Activated T-cell treated with anti-CD3 and anti-CD28 coated beads for 1 hour (primary cell): ENCODE results near the gene CLNS1A.
"Not testable (repeated sequence)": the region's sequence is repeated elsewhere in the genome, so short reads cannot be mapped to it uniquely, and the experiment has no call there.

Experiments
- DNase-seq: peaks from one replicate; pipeline ENCODE4 v3.0.0-alpha.2; 2020; ENCODE audit warnings: low read depth

Gene CLNS1A, protein sequence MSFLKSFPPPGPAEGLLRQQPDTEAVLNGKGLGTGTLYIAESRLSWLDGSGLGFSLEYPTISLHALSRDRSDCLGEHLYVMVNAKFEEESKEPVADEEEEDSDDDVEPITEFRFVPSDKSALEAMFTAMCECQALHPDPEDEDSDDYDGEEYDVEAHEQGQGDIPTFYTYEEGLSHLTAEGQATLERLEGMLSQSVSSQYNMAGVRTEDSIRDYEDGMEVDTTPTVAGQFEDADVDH

DNA sequence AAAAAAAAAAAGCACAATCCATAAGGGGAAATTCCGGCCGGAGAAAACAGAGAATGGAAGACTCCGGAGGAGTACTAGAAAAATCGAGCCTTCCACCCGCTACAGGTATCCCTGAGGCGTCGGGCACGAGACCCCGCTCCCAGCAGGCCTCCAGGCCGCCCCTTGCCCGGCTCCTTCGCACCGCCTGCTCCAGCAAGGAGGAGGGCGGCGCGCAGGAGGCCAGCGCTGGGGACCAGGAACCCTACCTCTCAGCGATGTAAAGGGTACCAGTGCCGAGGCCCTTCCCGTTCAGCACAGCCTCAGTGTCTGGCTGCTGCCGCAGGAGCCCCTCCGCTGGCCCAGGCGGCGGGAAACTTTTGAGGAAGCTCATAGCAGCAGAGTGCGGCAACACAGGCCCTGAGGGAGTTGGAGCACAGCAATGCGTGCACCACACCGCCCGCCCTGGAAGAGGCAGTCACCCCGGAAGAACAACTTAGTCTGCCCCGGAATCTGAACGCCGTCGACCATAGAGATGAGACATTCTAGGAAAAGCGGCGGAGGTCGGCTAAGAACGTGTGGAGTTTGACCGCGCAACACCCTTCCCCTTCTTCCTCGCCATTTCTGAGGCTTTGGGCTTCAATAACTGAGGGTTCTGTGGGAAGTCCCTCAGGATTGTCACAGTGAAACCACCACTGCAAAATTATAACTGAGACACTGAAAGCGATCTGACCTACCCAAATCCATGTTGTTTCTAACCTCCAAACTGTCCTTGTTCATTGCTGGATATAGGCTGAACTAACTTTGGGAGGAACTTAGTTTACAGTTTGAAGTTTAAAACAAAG lies at the start of gene CLNS1A:
TSS of gene CLNS1A (minus strand) at position 450 of the 821 bp plus-strand sequence. CDS start at position 370, 80 bp downstream.
- peak; percentile 70 for DNase-seq

DNA sequence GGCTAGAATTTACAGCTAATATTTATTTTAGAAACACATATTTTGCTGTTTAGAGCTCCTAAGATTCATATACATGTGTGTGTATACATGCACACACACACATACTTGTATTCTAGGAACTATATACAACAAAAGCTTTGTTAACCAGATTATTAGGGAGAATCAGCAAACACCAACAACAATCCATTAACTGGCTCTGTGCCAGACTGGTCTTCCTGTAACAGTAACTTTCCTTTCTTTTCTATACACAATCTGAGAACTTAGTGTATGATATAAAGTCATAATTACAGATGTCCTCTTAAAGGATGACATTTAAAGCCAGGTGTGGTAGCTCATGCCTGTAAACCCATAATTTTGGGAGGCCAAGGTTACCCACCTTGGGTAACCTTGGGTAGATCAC lies 49.5 kb upstream of the CLNS1A start:
- no peak for DNase-seq

DNA sequence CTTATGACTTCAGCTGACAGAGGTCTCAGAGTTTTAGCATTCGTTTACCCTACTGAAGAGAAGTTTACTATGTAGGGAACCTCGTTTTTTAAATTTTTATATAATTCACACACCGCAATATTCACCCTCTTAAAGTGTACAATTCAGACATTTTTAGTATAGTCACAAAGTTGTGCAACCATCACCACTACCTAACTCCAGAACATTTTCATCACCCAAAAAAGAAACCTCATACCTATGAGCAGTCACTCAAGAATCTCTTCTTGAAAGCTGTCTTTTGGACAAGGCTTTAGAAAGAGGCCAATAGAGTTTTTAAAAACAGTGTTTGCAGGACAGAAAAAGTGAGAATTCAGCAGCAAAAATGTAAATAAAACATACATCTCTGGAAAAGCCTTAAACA lies 39.5 kb upstream of the CLNS1A start:
- DNase-seq, result no peak

DNA sequence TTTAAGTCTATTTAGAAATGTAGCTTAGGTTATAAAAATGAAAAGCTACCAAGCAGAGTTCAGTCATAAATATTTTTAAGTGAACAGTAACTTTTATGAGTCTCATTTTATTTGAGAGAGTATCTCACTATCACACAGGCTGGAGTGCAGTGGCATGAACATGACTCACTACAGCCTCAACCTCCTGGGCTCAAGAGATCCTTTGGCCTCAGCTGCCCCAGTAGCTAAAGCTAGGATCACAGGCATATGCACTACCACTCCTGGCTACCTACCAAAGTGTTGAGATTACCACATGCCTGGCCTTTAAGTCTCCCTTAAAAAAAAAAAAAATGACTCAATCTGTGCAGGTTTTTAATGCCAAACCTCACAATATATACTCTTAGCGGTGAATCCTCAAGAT lies 34.7 kb upstream of the CLNS1A start:
- DNase-seq, result no peak

DNA sequence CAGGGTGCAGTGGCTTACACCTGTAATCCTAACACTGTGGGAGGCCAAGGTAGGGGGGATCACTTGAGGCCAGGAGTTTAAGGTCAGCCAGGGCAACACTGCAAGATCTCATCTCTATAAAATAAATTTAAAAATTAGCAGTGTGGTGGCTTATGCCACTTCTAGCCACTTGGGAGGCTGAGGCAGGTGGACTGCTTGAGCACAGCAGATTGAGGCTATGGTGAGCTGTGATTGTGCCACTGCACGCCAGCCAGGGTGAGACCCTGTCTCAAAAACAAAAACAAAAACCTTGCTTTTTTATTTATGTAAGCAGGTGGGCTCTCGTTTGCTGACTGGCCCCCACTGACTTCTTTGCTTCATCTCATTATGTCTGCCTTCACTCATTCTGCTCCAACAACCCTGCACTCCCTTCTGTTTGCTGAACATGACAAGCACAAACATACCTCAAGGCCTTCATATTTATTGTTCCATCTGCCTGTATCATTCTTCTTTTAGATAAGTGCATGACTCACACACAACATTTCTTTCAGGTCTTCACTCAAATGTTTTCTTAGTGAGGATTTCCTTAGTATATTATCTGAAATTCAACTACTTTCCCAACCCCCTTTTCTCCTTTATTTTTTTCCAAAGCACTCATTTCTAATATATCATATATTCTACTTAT lies 32.4 kb upstream of the CLNS1A start:
- no peak for DNase-seq

DNA sequence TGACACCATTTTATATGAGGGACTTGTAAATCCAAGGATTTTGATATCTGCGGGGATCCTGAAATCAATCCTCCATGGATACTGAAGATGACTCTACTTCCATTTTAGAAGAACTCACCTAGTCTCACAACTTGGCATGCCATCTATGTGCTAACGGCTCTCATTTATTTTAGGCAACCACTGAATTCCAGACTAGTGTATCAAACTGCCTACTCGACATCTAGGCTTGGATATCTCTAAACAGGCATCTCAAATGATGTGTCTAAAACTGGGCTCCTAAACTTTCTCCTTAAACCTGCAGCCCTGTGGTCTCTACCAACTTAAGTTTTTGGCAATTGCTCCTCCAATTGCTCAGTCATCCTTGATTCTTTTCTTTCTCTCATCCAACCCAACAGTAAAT lies 31.2 kb upstream of the CLNS1A start:
- DNase-seq, result no peak

DNA sequence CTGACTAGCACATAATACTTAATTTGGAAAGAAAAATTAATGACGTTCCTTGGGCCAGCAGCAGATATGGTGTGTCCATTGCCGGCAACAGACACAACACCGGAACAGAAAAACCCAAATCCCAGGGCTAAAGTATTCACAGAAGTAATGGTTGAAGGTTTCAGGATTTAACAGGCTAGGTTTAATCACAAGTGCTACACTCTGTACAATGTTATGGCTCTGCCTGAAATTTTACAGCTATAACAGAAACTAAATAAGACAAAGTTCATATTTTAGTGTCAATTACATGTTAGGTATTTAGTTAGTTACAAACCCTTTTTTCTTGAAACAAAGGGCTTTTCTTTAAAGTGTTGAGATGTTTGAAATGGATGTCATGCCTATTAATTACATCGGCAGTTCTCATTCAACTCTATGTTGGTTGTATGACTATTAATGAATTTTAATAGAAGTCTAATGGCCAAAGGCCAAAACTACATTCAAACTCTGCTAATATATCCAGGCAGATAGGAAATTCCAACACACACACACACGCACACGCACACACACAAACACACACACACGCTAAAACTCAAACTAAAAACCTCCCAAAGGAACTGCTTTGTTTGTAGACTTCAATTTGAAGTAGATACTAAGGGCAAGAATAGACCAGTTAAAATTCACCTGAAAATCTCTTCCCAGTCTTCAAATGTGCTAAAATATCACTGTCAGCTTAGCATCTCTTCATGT lies 27.8 kb upstream of the CLNS1A start:
- DNase-seq, result no peak

DNA sequence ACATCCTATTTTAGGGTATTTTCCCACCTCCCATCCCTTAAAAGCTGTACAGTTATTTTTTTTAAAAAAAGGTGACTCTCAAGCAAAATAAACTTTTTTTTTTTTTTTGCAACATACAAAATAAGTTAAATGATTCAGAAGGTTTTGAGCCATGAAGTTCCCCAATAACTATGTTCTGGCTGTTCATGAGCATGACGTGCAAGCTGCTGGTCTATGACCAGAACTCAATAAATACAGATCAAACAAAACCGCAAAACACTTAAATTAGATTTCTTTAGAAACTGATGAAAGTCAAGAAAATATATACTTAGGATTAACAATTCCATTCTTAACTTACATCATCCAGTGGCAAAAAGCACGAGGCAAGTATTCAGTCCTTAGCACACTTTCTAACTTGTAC lies 24.1 kb upstream of the CLNS1A start:
- no peak for DNase-seq

DNA sequence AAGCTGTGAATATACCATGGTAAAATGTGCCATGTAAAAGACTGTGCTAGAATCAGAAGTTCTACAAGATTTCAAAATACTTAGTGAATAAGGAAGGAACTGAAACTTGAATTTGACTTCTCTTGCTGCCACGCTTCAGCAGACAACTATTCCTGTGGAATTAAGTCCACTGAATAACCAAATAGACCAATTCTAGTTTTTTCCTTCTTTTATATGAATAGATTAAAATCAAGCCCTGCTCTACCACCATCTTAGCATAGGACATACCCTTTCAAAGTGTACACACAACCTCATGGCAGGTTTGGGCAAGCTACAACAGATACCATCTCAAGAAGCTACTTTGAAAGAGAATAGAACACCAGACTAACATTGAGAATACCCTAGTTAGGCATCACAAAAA lies 23.4 kb upstream of the CLNS1A start:
- DNase-seq, result no peak

DNA sequence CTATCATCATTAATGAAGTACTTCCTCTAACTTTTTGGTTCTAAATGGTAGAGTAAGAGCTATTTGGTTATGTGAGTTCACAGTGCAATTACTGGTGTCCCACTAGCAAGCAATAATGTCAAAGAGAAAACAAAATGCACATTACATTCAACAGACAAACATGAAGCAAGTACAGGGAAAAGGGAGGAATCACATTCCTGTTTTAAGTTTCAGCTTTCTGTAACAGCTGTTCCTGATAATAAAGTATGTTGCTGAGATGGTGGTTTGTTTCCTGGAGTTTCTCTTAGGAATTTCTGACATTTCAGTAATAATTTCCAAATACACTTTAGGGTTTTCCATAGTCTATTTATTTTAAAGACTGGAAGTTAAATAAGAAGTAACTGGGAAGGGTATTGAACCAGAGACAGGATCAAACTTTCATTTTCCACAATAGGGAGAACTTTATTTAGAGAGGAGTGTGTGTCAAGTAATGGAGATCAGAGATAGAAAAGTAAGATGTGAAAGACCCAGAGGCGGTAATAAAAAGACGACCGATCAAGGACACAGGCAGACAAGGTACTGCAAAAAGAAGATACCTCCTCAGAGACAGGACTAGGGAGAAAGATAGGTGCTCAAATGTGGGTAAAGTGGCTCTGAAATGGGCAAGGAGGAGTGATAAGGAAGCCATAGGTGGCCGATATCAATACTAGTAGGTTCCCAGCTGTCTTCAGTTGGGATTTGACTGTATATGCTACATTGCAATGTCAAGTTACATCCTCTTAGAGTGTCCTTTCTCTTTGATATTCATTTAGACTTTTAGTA lies 20.8 kb upstream of the CLNS1A start:
- DNase-seq, result no peak

DNA sequence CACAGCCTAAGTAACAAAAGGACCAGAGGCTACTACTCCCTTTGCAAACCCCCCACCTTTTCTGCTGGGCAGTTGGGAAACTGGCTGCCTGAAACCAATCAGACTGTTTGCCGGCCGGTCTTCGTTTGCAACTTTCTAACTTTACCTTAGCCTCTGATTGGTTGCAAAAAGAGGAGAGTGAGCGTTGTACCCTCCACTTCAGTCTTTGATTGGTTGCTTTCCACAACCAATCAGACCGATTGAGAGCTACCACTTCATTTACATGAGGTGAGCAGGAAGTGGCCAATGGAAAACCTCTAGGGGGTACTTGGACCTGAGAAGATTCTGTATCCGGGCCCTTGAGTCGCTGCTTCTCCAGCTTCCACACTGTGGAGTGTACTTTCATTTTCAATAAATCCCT lies 18.8 kb upstream of the CLNS1A start:
- DNase-seq, result no peak

DNA sequence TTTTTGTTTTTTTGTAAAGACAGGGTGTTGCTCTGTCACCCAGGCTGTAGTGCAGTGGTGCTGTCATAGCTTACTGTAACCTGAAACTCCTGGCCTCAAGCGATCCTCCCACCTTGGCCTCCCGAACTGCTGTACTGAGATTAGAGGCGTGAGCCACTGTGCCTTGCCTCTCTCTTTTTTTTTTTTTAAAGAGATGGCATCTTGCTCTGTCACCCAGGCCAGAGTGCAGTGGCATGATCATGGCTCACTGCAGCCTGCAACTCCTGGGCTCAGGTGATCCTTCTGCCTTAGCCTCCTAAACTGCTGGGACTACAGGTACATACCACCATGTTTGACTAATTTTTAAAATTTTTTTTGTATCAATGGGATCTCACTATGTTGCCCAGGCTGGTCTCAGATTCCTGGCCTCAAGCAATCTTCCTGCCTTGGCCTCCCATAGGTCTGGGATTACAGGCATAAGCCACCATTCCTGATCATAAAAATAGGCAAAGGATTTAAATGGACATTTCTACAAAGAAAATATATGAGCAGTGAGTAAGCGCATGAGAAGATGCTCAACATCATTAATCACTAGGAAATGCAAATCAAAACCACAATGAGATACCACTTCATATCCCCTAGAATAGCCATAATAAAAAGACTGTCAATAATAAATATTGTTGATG lies 17.3 kb upstream of the CLNS1A start:
- no peak for DNase-seq

DNA sequence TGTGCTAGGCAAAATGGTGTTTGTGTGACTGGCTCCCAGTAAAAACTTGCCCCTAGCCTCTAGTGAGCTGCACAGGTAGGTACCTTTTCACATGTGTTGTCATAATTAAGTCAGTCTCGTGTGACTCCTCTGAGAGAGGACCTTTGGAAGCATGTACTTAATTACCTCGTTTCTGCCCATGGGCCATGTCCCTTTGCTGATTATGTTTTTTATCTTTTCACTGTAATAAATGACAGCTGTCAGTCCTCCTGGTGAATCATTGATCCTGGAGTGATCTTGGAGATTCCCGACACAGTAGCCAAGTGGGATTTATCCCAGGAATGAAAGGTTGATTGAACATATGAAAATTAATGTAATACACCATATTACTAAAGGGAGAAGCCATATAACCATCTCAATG lies 12.5 kb upstream of the CLNS1A start:
- DNase-seq, result no peak

DNA sequence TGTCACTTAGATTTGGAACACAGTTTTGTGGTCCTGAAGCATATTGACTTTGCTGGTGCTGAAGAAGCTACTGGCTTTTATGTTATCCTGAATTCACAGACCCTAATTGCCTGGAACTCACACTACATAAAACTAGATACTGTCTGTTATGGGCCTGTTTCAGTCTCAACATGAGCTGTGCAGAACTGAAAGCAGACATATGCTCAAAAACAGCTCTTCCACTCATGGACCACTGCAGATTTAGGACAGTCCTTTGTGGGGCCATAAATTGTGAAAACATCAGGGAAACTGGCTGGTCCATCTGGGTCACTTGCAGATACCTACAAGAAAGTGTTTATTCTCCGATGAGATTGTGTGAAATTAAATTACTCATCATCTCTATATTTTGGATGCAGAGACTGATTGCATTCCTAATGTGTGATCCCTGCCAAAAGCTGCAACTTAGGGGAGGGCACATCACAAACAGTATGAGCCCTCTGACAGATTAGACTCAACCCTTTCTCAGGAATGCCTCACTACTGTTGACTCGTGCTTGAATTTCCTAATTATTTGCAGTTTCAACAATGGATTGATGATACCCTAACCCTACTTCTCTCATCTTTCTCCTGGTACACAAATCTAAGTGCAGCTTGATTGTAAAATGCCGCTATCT lies 10.2 kb upstream of the CLNS1A start:
- DNase-seq, result no peak

DNA sequence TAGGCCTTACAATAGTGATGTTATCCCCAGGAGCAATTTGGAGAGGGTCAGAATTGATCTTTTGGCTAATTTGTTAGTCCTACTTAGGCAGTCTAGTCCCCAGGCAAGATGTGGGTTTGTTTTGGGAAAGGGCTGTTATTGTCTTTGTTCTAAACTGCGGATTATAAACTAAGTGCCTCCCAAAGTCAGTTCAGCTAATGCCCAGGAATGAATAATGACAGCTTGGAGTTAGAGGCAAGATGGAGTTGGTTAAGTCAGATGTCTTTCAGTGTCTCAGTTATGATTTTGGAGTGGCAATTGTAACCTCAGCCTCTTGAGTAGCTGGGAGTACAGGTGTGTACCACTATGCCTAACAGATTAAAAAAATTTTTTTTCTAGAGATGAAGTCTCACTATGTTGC lies 7.3 kb upstream of the CLNS1A start:
- DNase-seq, result no peak

DNA sequence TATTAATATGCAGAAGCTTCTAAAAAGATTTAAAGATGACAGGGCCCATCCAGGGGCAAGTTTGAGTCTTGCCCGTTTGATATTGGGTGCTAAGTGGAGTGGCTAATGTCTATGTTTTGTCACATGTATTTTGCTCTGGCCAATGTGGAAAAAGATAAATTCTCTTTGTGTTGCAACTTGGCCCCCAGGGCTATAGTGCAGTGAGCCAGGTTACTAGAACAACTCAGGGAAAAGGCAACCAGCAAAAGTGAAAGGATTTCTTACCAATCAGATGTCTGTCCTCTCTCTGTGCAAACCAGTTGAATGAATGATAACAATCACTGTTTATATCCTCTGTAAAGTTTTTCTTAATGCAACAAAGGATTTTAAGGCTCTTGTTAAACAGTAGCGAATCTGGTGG lies 4.6 kb upstream of the CLNS1A start:
- no peak for DNase-seq

DNA sequence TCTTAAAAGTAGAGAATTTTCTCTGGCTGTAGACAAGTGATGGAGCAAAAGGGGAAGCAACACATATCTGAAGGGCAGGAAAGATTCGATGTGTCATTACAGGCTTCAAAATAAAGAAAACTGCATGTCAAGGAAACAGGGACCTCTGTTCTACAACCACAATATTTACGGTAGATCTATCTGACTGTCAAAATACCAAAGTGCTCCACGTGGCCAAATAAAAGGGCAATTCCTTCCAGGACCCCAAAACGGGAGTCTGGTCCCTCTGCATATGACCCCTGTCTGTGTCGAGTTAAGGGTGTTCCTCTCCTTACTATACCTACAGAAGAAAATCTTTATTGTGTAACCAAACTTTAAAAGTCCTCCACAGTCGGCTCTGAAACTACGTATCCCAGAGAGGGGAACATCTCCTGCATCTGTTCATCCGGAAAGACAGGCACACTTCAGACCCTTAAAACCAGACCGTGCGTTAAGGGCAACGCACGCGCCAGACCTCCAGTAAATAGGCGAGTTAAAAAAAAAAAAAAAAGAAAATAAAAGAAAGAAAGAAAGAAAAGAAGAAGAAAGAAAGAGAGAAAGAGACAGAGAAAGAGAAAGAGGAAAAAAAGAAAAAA lies 756 bp downstream of the CLNS1A start:
- DNase-seq, result no peak

DNA sequence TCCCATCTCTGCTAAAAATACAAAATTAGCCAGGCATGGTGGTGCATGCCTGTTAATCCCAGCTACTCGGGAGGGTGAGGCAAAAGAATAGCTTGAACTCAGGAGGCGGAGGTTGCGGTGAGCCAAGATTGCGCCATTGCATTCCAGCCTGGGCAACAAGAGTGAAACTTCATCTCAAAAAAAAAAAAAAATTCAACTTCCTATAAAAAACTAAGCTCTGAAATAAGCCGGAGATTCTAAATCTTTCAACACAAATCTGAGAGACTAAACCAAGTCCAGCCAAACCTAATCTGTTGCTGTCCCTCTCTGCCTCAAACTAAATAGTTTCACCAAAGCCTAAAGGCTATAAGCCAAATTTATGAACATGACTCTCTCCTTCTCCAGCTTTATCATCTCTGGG lies 3.7 kb downstream of the CLNS1A start:
- DNase-seq, result not testable (repeated sequence)

DNA sequence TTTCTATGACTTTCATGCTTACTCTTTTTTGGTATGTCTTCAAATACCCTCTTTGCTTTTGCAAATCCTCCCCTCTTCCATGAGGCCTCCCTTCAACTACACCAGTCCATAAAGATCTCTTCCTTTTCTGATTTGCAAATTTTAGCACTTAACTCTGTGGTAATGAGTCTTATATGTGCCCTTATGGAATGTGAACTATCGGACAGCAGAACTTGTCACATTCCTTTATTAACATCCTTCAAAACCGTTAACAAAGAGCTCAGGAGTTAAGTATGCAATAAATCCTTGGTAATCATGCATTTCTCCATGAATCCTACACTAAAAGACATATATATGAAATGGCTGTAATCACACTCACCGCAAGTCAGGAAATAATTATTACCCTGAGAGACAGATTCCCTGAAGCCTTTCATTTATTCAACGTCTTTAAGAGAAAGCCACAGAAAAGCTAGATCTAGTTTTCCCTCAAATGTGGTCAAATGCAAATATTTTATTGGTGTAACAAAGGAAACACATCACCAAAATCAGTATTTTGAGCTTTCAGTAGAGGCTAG lies 7.4 kb downstream of the CLNS1A start:
- no peak for DNase-seq
